ENCODE measurements around the gene TFAP2B.

Gene TFAP2B

GRCh38 chr6:50820869-50821264, 2.2 kb downstream of the TFAP2B start:
- Histone ChIP-seq H3K27me3 (ENCODE audit: insufficient read depth, low read depth, severe bottlenecking) (peaks cover 21% of the 10 kb centered on the region), H3K4me3 (ENCODE audit: low read depth, low read length) (no peak overlapping the region), H3K36me3 (no peaks in the 10 kb centered on the region), H3K9me3 (ENCODE audit: severe bottlenecking) (no peaks in the 10 kb centered on the region), H3K27ac (no peak overlapping the region)
- DNase-seq: no peak
- no peak for TF ChIP-seq CTCF (IDR thresholded peaks at IDR 0.05; ENCODE audit: low read depth, low read length)

- H3K27me3 ChIP-seq (ENCODE audit: insufficient read depth, low read depth, severe bottlenecking): peaks cover 21% of the 10 kb centered on the region
- DNase-seq: no peak
Measured at GRCh38 chr6:50821441-50822077, 2.9 kb downstream of the TFAP2B start.

GRCh38 chr6:50822078-50822476, 3.4 kb downstream of the TFAP2B start:
- peaks cover 21% of the 10 kb centered on the region for H3K27me3 ChIP-seq (ENCODE audit: insufficient read depth, low read depth, severe bottlenecking)
- no peak for DNase-seq

More at GRCh38 chr6:50821441-50822077, 2.9 kb downstream of the TFAP2B start:
- Histone ChIP-seq H3K4me3 (ENCODE audit: low read depth, low read length) (no peak overlapping the region), H3K36me3 (no peaks in the 10 kb centered on the region), H3K27ac (no peak overlapping the region), H3K9me3 (ENCODE audit: severe bottlenecking) (no peaks in the 10 kb centered on the region)
- TF ChIP-seq CTCF (IDR thresholded peaks at IDR 0.05; ENCODE audit: low read depth, low read length): no peak

GRCh38 chr6:50823094-50823920, 4.6 kb downstream of the TFAP2B start:
- Histone ChIP-seq H3K4me3 (ENCODE audit: low read depth, low read length) (no peak overlapping the region), H3K27me3 (ENCODE audit: insufficient read depth, low read depth, severe bottlenecking) (peaks cover 21% of the 10 kb centered on the region), H3K36me3 (no peaks in the 10 kb centered on the region), H3K27ac (no peak overlapping the region), H3K9me3 (ENCODE audit: severe bottlenecking) (no peaks in the 10 kb centered on the region)
- DNase-seq: no peak
- TF ChIP-seq CTCF (IDR thresholded peaks at IDR 0.05; ENCODE audit: low read depth, low read length): no peak

More at GRCh38 chr6:50822078-50822476, 3.4 kb downstream of the TFAP2B start:
- TF ChIP-seq CTCF (IDR thresholded peaks at IDR 0.05; ENCODE audit: low read depth, low read length): no peak
- no peak overlapping the region for H3K4me3 ChIP-seq (ENCODE audit: low read depth, low read length)
- H3K9me3 ChIP-seq (ENCODE audit: severe bottlenecking): no peaks in the 10 kb centered on the region
- H3K27ac ChIP-seq: no peak overlapping the region
- H3K36me3 ChIP-seq: no peaks in the 10 kb centered on the region

- Histone ChIP-seq H3K27me3 (ENCODE audit: insufficient read depth, low read depth, severe bottlenecking) (peaks cover 17% of the 10 kb centered on the region), H3K27ac (no peak overlapping the region), H3K4me3 (ENCODE audit: low read depth, low read length) (no peak overlapping the region), H3K9me3 (ENCODE audit: severe bottlenecking) (no peaks in the 10 kb centered on the region), H3K36me3 (no peaks in the 10 kb centered on the region)
- TF ChIP-seq CTCF (IDR thresholded peaks at IDR 0.05; ENCODE audit: low read depth, low read length): no peak
- DNase-seq: no peak
Measured at GRCh38 chr6:50824552-50824951, 5.9 kb downstream of the TFAP2B start.

All from WERI-Rb-1 (cell line).